ENCODE data around the gene FAM107A.

DNA sequence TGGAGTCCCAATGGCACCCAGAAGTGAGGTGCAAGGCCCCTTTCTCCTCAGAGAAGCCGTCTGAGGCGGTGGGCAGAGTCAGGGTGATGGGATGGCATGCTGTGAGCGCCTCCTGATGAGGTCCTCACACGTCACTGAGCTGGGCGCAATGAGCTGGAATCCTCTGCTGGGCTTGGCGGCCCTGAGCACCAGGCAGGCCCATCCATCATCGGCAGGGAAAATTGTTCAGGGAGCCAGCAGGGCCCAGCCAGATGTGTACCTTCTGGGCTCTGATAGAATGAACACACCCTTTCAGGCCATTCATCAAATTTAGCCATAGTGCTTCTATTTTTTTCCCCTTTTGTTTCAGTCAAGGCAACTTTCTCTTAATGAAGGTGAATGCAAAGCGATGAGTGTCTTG, 45.7 kb upstream of the FAM107A start:
- TF ChIP-seq, protein P1, sequence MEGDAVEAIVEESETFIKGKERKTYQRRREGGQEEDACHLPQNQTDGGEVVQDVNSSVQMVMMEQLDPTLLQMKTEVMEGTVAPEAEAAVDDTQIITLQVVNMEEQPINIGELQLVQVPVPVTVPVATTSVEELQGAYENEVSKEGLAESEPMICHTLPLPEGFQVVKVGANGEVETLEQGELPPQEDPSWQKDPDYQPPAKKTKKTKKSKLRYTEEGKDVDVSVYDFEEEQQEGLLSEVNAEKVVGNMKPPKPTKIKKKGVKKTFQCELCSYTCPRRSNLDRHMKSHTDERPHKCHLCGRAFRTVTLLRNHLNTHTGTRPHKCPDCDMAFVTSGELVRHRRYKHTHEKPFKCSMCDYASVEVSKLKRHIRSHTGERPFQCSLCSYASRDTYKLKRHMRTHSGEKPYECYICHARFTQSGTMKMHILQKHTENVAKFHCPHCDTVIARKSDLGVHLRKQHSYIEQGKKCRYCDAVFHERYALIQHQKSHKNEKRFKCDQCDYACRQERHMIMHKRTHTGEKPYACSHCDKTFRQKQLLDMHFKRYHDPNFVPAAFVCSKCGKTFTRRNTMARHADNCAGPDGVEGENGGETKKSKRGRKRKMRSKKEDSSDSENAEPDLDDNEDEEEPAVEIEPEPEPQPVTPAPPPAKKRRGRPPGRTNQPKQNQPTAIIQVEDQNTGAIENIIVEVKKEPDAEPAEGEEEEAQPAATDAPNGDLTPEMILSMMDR (IDR thresholded peaks at IDR 0.05; ENCODE audit: low read depth, low read length): no peak
- no peak for TF ChIP-seq EZH2phosphoT487 (IDR thresholded peaks at IDR 0.05; ENCODE audit: low read depth)

Data from OCI-LY3 (cell line).